Pons (tissue), 1 donor: ENCODE measurements around the gene SHOC2.
"Not testable (repeated sequence)": the region's sequence is repeated elsewhere in the genome, so short reads cannot be mapped to it uniquely, and the experiment has no call there.

Source experiments
- DNase-seq: peaks from one replicate; pipeline ENCODE4 v3.0.0-alpha.2; 2016; ENCODE audit warnings: low spot score

Gene SHOC2

GRCh38 chr10:110901954-110902819, 17.2 kb upstream of the SHOC2 start:
- DNase-seq, result no peak

GRCh38 chr10:110903280-110904278, 15.8 kb upstream of the SHOC2 start:
- peak; percentile 45 for DNase-seq

DNA sequence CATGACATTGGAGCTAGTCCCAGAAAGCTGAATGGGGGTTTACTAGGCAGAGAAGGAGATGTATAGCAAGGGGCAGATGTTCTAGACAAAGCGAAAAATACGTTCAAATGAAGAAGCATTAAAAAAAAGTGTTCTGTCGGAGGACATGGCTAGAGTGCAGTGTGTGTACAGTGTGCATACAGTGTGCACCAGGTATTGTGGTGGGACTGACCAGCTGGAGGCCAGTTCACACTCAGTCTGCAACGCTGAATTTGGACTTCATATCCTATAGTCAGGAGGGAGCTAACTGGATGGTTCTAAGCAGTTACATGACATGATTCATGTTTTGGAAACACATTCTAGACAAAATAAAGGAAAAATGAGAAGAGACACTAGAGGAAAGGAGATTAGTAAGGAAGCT, 9.3 kb upstream of the SHOC2 start:
- DNase-seq, result no peak

DNA sequence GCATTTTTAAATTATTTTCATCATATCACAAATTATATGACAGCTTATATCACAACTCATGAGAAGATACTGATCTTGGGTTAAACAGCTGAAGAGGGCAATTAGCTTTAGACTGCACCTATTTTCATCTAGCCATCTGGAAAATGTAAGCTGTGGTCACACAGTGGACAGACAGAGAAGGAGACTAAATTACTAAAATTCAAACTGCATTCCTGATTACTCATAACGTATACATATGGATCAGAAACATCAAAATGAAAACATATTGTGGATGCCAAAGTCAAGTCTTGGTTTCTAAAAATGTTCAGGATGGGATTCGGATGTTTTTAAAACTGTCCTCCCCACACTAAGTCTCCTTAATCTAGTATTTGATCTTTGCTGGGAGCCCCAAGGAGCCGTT, 7.0 kb upstream of the SHOC2 start:
- no peak for DNase-seq

DNA sequence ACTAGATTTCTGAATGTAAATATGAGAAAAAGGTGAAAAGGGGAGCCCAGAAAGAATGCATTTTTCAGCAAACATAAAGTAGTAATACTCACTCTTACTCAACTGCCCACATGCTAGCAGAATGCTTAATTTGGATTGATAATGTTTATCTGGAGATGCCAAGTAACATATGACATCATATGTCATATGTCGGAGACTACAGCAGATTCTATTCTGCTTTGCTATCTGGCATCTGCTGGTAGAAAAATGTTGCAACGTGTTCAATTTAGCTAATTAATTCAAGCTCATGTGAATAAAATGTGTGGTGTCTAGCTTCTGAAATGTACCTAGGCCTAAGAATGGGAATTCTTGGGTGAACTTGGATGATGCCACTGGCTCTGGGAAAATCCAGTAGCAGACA, 5.0 kb upstream of the SHOC2 start:
- DNase-seq, result no peak

GRCh38 chr10:110915035-110915434, 4.4 kb upstream of the SHOC2 start:
- no peak for DNase-seq

DNA sequence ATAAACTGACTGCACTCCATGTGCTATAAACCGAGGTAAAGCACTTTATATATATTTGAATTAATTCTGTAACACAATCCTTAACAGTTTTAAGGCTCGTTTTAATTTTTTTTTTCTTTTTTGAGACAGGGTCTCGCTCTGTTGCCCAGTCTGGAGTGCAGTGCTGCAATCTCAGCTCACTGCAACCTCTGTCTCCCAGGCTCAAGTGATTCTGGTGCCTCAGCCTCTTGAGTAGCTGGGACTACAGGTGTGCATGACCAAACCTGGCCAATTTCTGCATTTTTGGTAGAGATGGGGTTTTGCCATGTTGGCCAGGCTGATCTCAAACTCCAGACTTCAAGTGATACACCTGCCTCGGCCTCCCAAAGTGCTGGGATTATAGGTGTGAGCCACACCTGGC, 3.8 kb upstream of the SHOC2 start:
- DNase-seq, result not testable (repeated sequence)

DNA sequence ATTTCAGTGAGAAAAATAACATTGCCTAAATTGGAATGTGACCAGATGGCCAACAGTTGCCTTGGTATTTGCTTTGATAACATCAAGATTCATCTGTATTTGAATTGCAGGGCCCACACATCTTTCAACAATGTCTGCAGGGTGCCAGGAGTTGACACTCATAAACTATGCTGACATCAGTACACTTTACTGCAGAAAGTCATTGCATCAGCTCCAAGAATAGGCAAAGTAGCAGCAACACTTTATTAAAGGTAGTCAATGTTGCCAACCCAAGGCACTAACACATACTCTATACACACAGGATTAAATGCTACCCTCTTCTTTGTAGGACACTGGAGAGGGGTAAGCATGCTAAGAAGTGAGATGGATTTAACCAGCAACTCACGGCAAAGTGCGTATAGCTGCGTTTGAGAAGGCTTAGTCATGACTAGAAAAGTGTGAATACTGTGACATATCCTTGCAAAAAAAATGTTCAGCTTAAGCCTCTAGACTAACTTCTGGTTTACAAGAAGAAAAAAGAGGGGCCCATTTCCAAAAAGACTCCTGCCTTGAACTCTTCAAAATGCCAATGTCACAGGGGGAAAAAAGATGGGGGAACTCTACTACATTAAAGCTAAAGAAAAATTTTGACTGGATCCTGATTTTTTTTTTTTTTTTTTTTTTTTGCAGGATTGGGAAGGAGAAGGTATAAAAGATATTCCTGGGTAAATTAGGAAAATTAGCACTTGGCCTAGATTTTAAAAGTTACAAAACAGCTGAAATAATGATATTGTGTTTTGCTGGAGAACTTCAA, 2.7 kb upstream of the SHOC2 start:
- no peak for DNase-seq

DNA sequence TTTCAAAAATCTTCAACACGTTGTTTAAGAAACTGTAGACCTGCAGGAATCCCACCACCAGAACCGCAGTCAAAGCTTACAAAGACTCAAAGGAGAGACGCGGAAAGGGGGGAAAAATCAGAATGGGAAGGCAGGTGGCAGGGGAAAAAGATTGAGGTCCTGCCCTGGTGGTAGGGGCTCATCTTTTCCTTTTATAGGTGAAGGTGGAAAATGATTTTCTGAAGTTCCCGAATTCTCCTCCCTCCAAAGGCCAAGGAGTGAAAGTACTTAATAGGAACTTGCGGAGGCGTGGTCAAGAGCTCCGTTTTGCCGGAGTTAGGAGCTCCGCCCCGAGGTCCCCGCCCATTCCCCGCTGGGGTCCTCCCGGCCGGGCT, 1.1 kb upstream of the SHOC2 start:
- peak; percentile 91 for DNase-seq

GRCh38 chr10:110918643-110919348, 608 bp upstream of the SHOC2 start, which contains the start of gene BBIP1:
Gene BBIP1, minus strand, starts transcription at chr10:110919180. Its CDS starts 1,023 bp downstream, at chr10:110918157.
- DNase-seq, result peak; percentile 100

DNA sequence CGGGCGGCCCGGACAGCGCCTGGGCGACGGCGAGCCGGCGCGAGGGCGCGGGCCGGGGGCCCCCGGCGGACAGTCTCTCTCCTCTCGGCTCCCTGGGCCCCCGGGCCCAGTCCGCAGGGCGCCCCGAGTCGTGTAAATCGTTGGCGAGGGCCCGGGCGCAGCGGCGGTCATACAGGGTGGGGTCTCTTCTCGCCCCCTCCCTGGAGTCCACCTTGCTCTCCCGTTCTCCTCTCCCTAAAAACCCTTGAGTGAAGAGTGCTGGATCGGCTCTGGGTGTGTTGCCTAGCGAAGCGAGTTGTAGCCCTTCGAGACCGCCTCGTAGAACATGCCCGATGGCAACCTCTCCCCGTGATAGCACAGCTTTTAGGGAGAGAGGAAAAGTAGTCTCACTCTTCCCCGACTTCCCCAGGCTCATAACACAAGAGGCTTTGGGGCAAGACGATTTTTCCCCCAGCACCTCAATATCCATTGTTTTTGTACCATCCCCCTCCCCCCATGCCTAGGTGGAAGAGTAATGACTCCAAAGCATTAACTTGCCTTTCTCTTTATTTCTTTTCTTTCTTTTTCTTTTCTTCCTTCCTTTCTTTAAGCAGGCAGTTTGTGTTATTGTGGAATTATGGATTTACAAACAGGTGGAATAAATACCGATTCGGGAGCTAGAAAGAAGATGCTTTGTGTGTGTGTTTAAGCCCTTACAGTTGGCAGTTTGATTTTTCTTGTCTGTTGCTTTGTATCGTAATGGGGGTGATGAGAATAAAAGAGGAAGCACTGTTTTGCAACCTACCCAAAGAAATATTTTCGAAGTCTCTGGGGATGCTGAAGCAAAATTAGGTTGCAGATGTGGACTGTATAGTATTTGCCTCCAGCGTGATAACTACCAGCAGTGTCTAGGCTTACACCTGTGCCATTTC, 822 bp downstream of the SHOC2 start:
- DNase-seq, result peak; percentile 60

- DNase-seq, result no peak
Measured at GRCh38 chr10:110923856-110924493, 4.6 kb downstream of the SHOC2 start.

- DNase-seq, result no peak
Measured at GRCh38 chr10:110927461-110927860, 8.1 kb downstream of the SHOC2 start.

- peak; percentile 22 for DNase-seq
Measured at GRCh38 chr10:110931769-110932381, 12.5 kb downstream of the SHOC2 start.

GRCh38 chr10:110932505-110933180, 13.2 kb downstream of the SHOC2 start:
- no peak for DNase-seq

GRCh38 chr10:110936757-110937156, 17.4 kb downstream of the SHOC2 start:
- DNase-seq, result no peak

GRCh38 chr10:110939419-110939818, 20.0 kb downstream of the SHOC2 start:
- DNase-seq, result no peak

- DNase-seq, result no peak
Measured at GRCh38 chr10:110944792-110945396, 25.5 kb downstream of the SHOC2 start.
